IPS DF 6.9 (cell line): Measurements from ENCODE around the gene OSBPL3.

Source experiments
- DNase-seq: peaks from one replicate; pipeline ENCODE4 v3.0.0-alpha.2; 2013; ENCODE audit warnings: low read depth, low spot score
- H3K27ac ChIP-seq: one replicate; pipeline ENCODE4 v1.5.1; 2013; ENCODE audit warnings: low read length, control low read depth
- H3K27me3 ChIP-seq: 2 replicates; pipeline ENCODE4 v1.6.1; 2013; ENCODE audit warnings: mild to moderate bottlenecking, low read length; ENCODE audit not compliant: control insufficient read depth, insufficient read depth
- H3K36me3 ChIP-seq: 2 replicates; pipeline ENCODE4 v1.6.1; 2013; ENCODE audit warnings: low read length; ENCODE audit not compliant: control insufficient read depth, insufficient read depth
- H3K4me1 ChIP-seq: 2 replicates; pipeline ENCODE4 v1.6.1; 2013; ENCODE audit warnings: low read length; ENCODE audit not compliant: control insufficient read depth, insufficient read depth
- H3K4me3 ChIP-seq: 2 replicates; pipeline ENCODE4 v1.5.1; 2013; ENCODE audit warnings: mild to moderate bottlenecking, low read length
- H3K9me3 ChIP-seq: 2 replicates; pipeline ENCODE4 v1.6.1; 2013; ENCODE audit warnings: low read length, inconsistent platforms; ENCODE audit not compliant: control insufficient read depth, insufficient read depth
- WGBS: extraction: QIAGEN DNeasy Blood & Tissue Kit; methylation state at CpG from one replicate; pipeline ENCODE4 v1.1.7; 2013; ENCODE audit warnings: mixed read lengths, missing lambda C conversion rate; ENCODE audit not compliant: insufficient read length, insufficient coverage; 5-methylcytosine and 5-hydroxymethylcytosine counted together

Gene OSBPL3

GRCh38 chr7:24869572-24869971 is 110.4 kb downstream of the OSBPL3 start:
- no peak overlapping the region for H3K27ac ChIP-seq
- peaks cover 3% of the 10 kb centered on the region for H3K4me1 ChIP-seq
- no peaks in the 10 kb centered on the region for H3K9me3 ChIP-seq
- H3K4me3 ChIP-seq = no peak overlapping the region
- H3K36me3 ChIP-seq = no peaks in the 10 kb centered on the region
- WGBS = no CpG with 5 or more reads among the region's 2 CpGs
- H3K27me3 ChIP-seq = no peaks in the 10 kb centered on the region
- DNase-seq = no peak

- Histone ChIP-seq H3K27me3 (no peaks in the 10 kb centered on the region), H3K4me1 (peaks cover 3% of the 10 kb centered on the region), H3K27ac (no peak overlapping the region), H3K36me3 (no peaks in the 10 kb centered on the region), H3K9me3 (no peaks in the 10 kb centered on the region), H3K4me3 (no peak overlapping the region)
- WGBS = no CpG with 5 or more reads among the region's 4 CpGs
- no peak for DNase-seq
Observed at GRCh38 chr7:24868741-24869140, 111.2 kb downstream of the OSBPL3 start.

GRCh38 chr7:24866004-24866615 is 113.9 kb downstream of the OSBPL3 start:
- no CpG with 5 or more reads among the region's 12 CpGs for WGBS
- H3K27ac ChIP-seq = no peak overlapping the region
- no peaks in the 10 kb centered on the region for H3K36me3 ChIP-seq

GRCh38 chr7:24864214-24864817 is 115.7 kb downstream of the OSBPL3 start:
- DNase-seq = no peak
- Histone ChIP-seq H3K27me3 (no peaks in the 10 kb centered on the region), H3K9me3 (no peaks in the 10 kb centered on the region), H3K36me3 (no peaks in the 10 kb centered on the region), H3K4me3 (no peak overlapping the region), H3K27ac (no peak overlapping the region), H3K4me1 (no peaks in the 10 kb centered on the region)
- WGBS = no CpG with 5 or more reads among the region's 6 CpGs

More at GRCh38 chr7:24866004-24866615, 113.9 kb downstream of the OSBPL3 start:
- Histone ChIP-seq H3K4me1 (no peaks in the 10 kb centered on the region), H3K9me3 (no peaks in the 10 kb centered on the region), H3K27me3 (no peaks in the 10 kb centered on the region), H3K4me3 (no peak overlapping the region)
- DNase-seq = no peak

- Histone ChIP-seq H3K27ac (no peak overlapping the region), H3K9me3 (no peaks in the 10 kb centered on the region), H3K4me3 (no peak overlapping the region), H3K27me3 (no peaks in the 10 kb centered on the region), H3K36me3 (no peaks in the 10 kb centered on the region), H3K4me1 (no peaks in the 10 kb centered on the region)
- no peak for DNase-seq
Observed at GRCh38 chr7:24863626-24864025, 116.4 kb downstream of the OSBPL3 start.

GRCh38 chr7:24862461-24862860 is 117.5 kb downstream of the OSBPL3 start:
- Histone ChIP-seq H3K36me3 (no peaks in the 10 kb centered on the region), H3K27me3 (no peaks in the 10 kb centered on the region)
- no CpG with 5 or more reads among the region's 1 CpG for WGBS

GRCh38 chr7:24861336-24861735 is 118.6 kb downstream of the OSBPL3 start:
- H3K36me3 ChIP-seq = no peaks in the 10 kb centered on the region
- H3K27ac ChIP-seq = no peak overlapping the region
- no peak for DNase-seq
- no peaks in the 10 kb centered on the region for H3K4me1 ChIP-seq
- no peak overlapping the region for H3K4me3 ChIP-seq
- H3K9me3 ChIP-seq = no peaks in the 10 kb centered on the region
- H3K27me3 ChIP-seq = no peaks in the 10 kb centered on the region

More at GRCh38 chr7:24862461-24862860, 117.5 kb downstream of the OSBPL3 start:
- Histone ChIP-seq H3K9me3 (no peaks in the 10 kb centered on the region), H3K4me3 (no peak overlapping the region), H3K27ac (no peak overlapping the region), H3K4me1 (no peaks in the 10 kb centered on the region)
- DNase-seq = no peak

- Histone ChIP-seq H3K27ac (no peak overlapping the region), H3K4me3 (no peak overlapping the region), H3K27me3 (no peaks in the 10 kb centered on the region), H3K36me3 (no peaks in the 10 kb centered on the region), H3K9me3 (no peaks in the 10 kb centered on the region), H3K4me1 (no peaks in the 10 kb centered on the region)
- WGBS = no CpG with 5 or more reads among the region's 2 CpGs
- DNase-seq = no peak
Observed at GRCh38 chr7:24860611-24861010, 119.4 kb downstream of the OSBPL3 start.

- Histone ChIP-seq H3K4me3 (no peak overlapping the region), H3K9me3 (no peaks in the 10 kb centered on the region), H3K27ac (no peak overlapping the region), H3K36me3 (no peaks in the 10 kb centered on the region), H3K27me3 (no peaks in the 10 kb centered on the region), H3K4me1 (no peaks in the 10 kb centered on the region)
- DNase-seq = no peak
- WGBS = no CpG with 5 or more reads among the region's 4 CpGs
Observed at GRCh38 chr7:24858108-24858977, 121.6 kb downstream of the OSBPL3 start.

GRCh38 chr7:24857623-24858022 is 122.4 kb downstream of the OSBPL3 start:
- Histone ChIP-seq H3K27ac (no peak overlapping the region), H3K27me3 (no peaks in the 10 kb centered on the region), H3K4me1 (no peaks in the 10 kb centered on the region), H3K4me3 (no peak overlapping the region), H3K36me3 (no peaks in the 10 kb centered on the region), H3K9me3 (no peaks in the 10 kb centered on the region)
- no peak for DNase-seq
